CD4-positive, alpha-beta T cell treated with Interleukin-1 beta for 1 hour (primary cell): ENCODE measurements around the gene KIAA1549.
"Not testable (repeated sequence)": the region's sequence is repeated elsewhere in the genome, so short reads cannot be mapped to it uniquely, and the experiment has no call there.

Experiments
- DNase-seq, 2 donors: peaks; one replicate each; pipeline ENCODE4 v3.0.0-alpha.2; 2020 to 2022

KIAA1549 gene

GRCh38 chr7:138798836-138799235 is 182.4 kb downstream of the KIAA1549 start:
- no peak for DNase-seq

DNA sequence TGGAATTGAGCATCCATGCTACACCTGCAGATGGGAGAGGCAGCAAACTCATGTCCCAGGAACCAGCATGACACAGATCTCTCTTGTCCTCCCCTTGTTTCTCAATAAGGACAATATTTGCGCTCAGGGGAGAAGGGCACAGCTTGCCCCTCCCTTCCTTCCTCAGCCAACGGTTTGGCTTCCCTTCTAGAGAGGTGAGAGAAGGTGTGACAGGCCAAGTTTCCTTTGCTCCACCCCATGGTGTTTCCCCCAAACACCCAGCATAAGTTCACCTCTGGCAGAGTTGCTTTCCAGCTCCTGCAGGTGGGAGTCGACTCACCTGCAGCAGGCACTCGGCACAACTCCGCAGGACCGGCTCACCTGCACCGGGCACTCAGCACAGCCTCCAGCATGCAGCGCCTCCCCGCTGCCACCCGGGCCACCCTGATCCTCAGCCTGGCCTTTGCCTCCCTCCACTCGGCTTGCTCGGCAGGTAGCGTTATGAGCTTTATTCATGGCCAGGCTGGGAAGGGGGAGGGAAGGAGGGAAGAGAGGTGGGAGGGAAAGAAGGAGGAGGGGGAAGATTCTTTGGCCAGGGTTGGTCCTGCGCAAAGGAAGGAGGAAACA is 183.4 kb downstream of the KIAA1549 start, which contains the start of the genes ATP6V0A4 and TMEM213:
Gene ATP6V0A4 (minus strand): TSS at position 482 of the 606 bp plus-strand sequence. CDS start 26,949 bp downstream, outside the sequence.
Gene TMEM213 (plus strand): TSS at position 280 of the 606 bp plus-strand sequence. CDS start 111 bp downstream, at position 391.
- no peak for DNase-seq

DNA sequence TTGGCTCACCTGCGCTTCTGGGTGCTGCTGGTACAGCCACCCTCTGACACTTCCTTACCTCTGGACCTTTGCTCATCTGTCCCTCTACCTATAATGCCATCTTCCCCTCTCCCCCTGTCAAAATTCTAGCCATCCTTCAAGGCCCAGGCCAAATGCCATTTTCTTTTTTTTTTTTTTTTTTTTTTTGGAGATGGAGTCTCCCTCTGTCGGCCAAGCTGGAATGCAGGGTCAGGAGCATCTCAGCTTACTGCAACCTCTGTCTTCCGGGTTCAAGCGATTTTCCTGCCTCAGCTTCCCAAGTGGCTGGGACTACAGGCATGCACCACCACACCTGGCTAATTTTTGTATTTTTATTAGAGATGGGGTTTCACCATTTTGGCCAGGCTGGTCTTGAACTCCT is 184.1 kb downstream of the KIAA1549 start:
- not testable (repeated sequence) for DNase-seq

DNA sequence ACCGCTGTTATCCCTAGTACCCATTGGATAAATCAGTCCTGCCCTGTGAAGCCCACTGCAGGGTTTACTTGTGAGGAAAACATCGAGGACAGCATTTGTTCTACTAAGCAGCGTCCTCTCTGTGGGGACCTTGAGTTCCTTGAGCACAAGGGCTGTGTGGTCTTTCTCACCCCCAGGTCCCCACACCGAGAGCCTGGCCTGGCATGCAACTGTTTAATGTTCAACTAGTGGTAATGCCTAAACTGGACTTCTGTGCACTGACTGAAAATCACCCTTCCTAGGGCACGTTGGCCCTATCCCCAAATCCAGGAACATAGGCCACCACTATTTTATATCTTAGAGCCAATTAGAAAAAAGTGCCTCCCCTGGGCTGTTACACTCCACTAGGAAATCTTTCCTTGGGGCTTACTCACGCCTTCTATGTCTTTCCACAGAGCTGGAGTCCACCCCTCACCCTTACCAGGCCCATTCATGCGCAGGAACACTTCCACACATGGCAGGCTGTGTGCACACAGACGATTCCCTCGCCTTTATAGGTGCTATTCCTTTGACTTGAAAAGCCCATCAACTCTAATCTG is 185.1 kb downstream of the KIAA1549 start:
- no peak for DNase-seq

DNA sequence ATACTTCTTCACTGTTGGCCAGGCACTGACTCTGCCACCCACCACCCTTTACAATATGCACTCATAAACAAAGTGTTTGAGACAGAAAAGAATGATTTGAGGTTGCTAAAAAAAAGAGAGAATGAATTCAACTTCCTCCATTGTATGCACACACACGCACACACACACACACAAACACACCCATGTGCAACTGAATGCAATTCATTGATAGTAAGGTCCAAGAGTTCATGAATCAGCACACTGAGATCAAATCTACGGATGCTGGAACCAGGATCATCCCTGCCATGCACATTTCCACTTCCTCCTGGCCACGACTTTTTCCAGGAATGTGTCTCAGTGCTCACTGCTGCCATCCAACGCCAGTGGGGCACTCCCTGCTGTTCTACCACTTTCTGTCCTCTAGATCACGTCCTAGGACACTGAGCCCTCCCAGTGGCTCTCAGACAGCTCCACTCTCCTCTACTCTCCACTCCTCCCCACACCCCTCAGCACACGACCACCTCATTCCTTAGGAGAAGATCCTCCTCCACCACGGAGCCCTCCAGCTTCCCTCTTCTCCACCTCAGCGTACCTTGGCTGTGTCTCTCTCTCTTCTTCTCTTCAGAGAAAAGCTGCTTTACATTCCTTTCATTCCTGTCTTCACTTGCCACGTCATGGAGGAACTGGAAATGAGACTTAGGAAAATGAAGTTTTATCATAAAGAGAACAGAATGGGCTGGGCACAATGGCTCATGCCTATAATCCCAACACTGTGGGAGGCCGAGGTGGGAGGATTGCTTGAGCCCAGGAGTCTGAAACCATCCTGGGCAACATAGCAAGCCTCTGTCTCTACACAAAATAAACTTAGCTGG is 195.4 kb downstream of the KIAA1549 start:
- DNase-seq = no peak

- no peak for DNase-seq
Observed at GRCh38 chr7:138784692-138785091, 196.5 kb downstream of the KIAA1549 start.
